CD14-positive monocyte (primary cell): ENCODE measurements around the gene PFKL. TPM values are rescaled to one million over a fixed set of nuclear protein-coding genes. Genes with fewer than 3 reads are reported as not detected.

Experiments used
- DNase-seq, 3 donors: peaks; one replicate each; pipeline ENCODE4 v3.0.0-alpha.2; 2011 to 2022
- H2AFZ ChIP-seq: 2 replicates; pipeline ENCODE4 v1.6.0; 2012; ENCODE audit warnings: mild to moderate bottlenecking, low read depth, low read length, inconsistent platforms; ENCODE audit not compliant: insufficient read depth, poor library complexity, severe bottlenecking
- H3K27ac ChIP-seq, 2 donors: 1 replicate in 1 of 2; 2 replicates in 1 of 2; pipeline ENCODE4 v1.5.1; 2012 to 2013; ENCODE audit warnings: low read length in 2 of 2, control low read depth in 1 of 2, inconsistent platforms in 1 of 2, low read depth in 1 of 2, mild to moderate bottlenecking in 1 of 2
- H3K27me3 ChIP-seq, 2 donors: one replicate each; pipeline versions ENCODE4 v1.6.0 to v1.6.1; 2011 to 2013; ENCODE audit warnings: low read length in 2 of 2; ENCODE audit not compliant: control insufficient read depth in 2 of 2, insufficient read depth in 2 of 2
- H3K36me3 ChIP-seq, 2 donors: replicated peaks in 1 of 2; 1 replicate in 1 of 2; 2 replicates in 1 of 2; pipeline versions ENCODE4 v1.5.1 to v1.6.1; 2012 to 2013; ENCODE audit warnings: low read length in 2 of 2, control low read depth in 1 of 2, inconsistent platforms in 1 of 2, mild to moderate bottlenecking in 1 of 2; ENCODE audit not compliant: insufficient read depth in 2 of 2, control insufficient read depth in 1 of 2
- H3K4me1 ChIP-seq, 2 donors: 1 replicate in 1 of 2; 2 replicates in 1 of 2; pipeline versions ENCODE4 v1.5.1 to v1.6.1; 2012 to 2013; ENCODE audit warnings: low read length in 2 of 2, control low read depth in 1 of 2, inconsistent platforms in 1 of 2, mild to moderate bottlenecking in 1 of 2, moderate library complexity in 1 of 2; ENCODE audit not compliant: insufficient read depth in 2 of 2, control insufficient read depth in 1 of 2
- H3K4me2 ChIP-seq: replicated peaks from 2 replicates; pipeline ENCODE3; 2012; ENCODE audit warnings: low read length, moderate library complexity, mild to moderate bottlenecking; ENCODE audit not compliant: poor library complexity, severe bottlenecking; ENCODE audit errors: extremely low read depth
- H3K4me3 ChIP-seq, 3 experiments: fragments of 200-600 bp in 1 of 3; sonication (generic) in 1 of 3; replicated peaks in 1 of 3; 1 replicate in 2 of 3; 2 replicates in 1 of 3; pipeline ENCODE4 v1.5.1; 2011 to 2013; ENCODE audit warnings: low read length in 3 of 3, mild to moderate bottlenecking in 3 of 3, control low read depth in 2 of 3, low read depth in 2 of 3, inconsistent platforms in 1 of 3, moderate library complexity in 1 of 3
- H3K79me2 ChIP-seq: 2 replicates; pipeline ENCODE4 v1.6.0; 2012; ENCODE audit warnings: mild to moderate bottlenecking, control low read depth, inconsistent platforms, low read length, moderate library complexity; ENCODE audit not compliant: insufficient read depth
- H3K9ac ChIP-seq: 2 replicates; pipeline ENCODE4 v1.6.0; 2017; ENCODE audit warnings: low read length, mild to moderate bottlenecking; ENCODE audit not compliant: insufficient read depth, poor library complexity, severe bottlenecking
- H3K9me3 ChIP-seq, 2 donors: replicated peaks in 1 of 2; 1 replicate in 1 of 2; 2 replicates in 1 of 2; pipeline versions ENCODE4 v1.5.1 to v1.6.1; 2012 to 2013; ENCODE audit warnings: low read length in 2 of 2, control low read depth in 1 of 2; ENCODE audit not compliant: control insufficient read depth in 1 of 2, insufficient read depth in 1 of 2
- H4K20me1 ChIP-seq: 2 replicates; pipeline ENCODE4 v1.6.0; 2012; ENCODE audit warnings: mild to moderate bottlenecking, low read length, control low read depth, moderate library complexity; ENCODE audit not compliant: insufficient read depth
- H3K27ac Mint-ChIP-seq, 7 donors: one replicate each; pipeline ENCODE4 v1.8.0; 2020; ENCODE audit warnings: mild to moderate bottlenecking in 7 of 7, mixed read lengths in 7 of 7, moderate library complexity in 6 of 7, inconsistent platforms in 2 of 7
- H3K27me3 Mint-ChIP-seq, 3 donors: one replicate each; pipeline ENCODE4 v1.8.0; 2021 to 2022; ENCODE audit warnings: low read depth in 3 of 3, mild to moderate bottlenecking in 3 of 3, mixed read lengths in 3 of 3, moderate library complexity in 3 of 3, inconsistent platforms in 1 of 3
- H3K36me3 Mint-ChIP-seq, 2 donors: one replicate each; pipeline ENCODE4 v1.8.0; 2020; ENCODE audit warnings: mixed read lengths in 2 of 2, inconsistent platforms in 1 of 2, mild to moderate bottlenecking in 1 of 2
- H3K4me1 Mint-ChIP-seq: one replicate; pipeline ENCODE4 v1.8.0; 2020; ENCODE audit warnings: mild to moderate bottlenecking, mixed read lengths
- H3K4me3 Mint-ChIP-seq, 2 donors: one replicate each; pipeline ENCODE4 v1.8.0; 2020; ENCODE audit warnings: mild to moderate bottlenecking in 2 of 2, mixed read lengths in 2 of 2, moderate library complexity in 1 of 2
- H3K9me3 Mint-ChIP-seq, 7 donors: one replicate each; pipeline ENCODE4 v1.8.0; 2020 to 2022; ENCODE audit warnings: mixed read lengths in 7 of 7, mild to moderate bottlenecking in 6 of 7, moderate library complexity in 6 of 7, inconsistent platforms in 2 of 7
- WGBS: methylation state at CpG from one replicate; pipeline ENCODE4 v1.1.5; 2013; ENCODE audit warnings: missing lambda C conversion rate; ENCODE audit not compliant: insufficient coverage; 5-methylcytosine and 5-hydroxymethylcytosine counted together
- intact Hi-C, 2 donors: fragments of 100-400 bp; cut with micrococcal nuclease; formaldehyde crosslinking; loops; one replicate each; pipeline versions ENCODE4 v1.15.0 to v1.15.1; 2023
- polyA plus RNA-seq, 3 donors: library from polyadenylated mRNA; depleted of rRNA in 1 of 3; unstranded in 2 of 3; stranded (reverse) in 1 of 3; fragments of 300-500 nt in 2 of 3; fragments of >200 nt in 1 of 3; fragmentation: Illumina TruSeq in 2 of 3; gene quantifications; 1 replicate in 2 of 3; 2 replicates in 1 of 3; pipeline ENCODE4 v1.2.3, GENCODE V29; 2012 to 2021
- TF ChIP-seq, protein P1 (sequence below): fragments of 200-600 bp; IDR thresholded peaks from one replicate; pipeline ENCODE4 v1.8.0; 2022; ENCODE audit warnings: antibody characterized with exemption, mild to moderate bottlenecking

The PFKL gene
- polyA plus RNA-seq, 3 donors = 105 to 133 (median 113) TPM

DNA sequence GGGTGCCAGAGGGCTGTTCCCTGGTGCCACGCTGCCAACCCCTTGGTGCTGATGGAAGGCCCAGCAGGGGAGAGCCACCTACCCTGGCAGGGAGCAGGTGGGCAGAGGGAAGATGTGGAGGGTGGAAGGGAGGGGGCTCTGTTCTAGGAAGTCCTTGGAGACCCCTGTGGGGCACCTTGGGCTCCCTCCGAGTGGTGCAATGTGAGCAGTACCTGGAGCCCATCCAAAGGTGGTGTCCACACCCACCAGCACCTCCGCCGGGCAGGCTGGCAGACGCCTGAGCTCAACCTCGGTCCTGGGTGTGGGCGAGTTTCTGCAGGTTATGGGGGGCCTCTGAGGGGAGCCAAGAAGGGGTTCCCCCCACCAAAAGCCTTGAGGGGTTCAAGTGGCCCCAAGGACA lies 26.8 kb upstream of the PFKL start:
- H3K27ac Mint-ChIP-seq = peak overlapping the region in 1 of 7 donors; percentile 54
- Histone ChIP-seq H3K27me3 (no peaks in the 10 kb centered on the region), H3K36me3 (no peaks in the 10 kb centered on the region), H3K79me2 (no peaks in the 10 kb centered on the region), H3K9ac (no peak overlapping the region), H3K4me2 (no peak overlapping the region), H3K4me3 (no peak overlapping the region), H2AFZ (no peak overlapping the region), H3K4me1 (no peaks in the 10 kb centered on the region), H3K9me3 (no peaks in the 10 kb centered on the region), H4K20me1 (no peaks in the 10 kb centered on the region), H3K27ac (no peak overlapping the region)
- peaks cover 2 to 8% (median 6%) of the 10 kb centered on the region in 3 donors for H3K27me3 Mint-ChIP-seq
- DNase-seq = no peak
- peaks cover 0 to 2% (median 0%) of the 10 kb centered on the region in 7 donors for H3K9me3 Mint-ChIP-seq
- H3K36me3 Mint-ChIP-seq = no peaks in the 10 kb centered on the region
- H3K4me3 Mint-ChIP-seq = no peak overlapping the region
- TF ChIP-seq, protein P1, sequence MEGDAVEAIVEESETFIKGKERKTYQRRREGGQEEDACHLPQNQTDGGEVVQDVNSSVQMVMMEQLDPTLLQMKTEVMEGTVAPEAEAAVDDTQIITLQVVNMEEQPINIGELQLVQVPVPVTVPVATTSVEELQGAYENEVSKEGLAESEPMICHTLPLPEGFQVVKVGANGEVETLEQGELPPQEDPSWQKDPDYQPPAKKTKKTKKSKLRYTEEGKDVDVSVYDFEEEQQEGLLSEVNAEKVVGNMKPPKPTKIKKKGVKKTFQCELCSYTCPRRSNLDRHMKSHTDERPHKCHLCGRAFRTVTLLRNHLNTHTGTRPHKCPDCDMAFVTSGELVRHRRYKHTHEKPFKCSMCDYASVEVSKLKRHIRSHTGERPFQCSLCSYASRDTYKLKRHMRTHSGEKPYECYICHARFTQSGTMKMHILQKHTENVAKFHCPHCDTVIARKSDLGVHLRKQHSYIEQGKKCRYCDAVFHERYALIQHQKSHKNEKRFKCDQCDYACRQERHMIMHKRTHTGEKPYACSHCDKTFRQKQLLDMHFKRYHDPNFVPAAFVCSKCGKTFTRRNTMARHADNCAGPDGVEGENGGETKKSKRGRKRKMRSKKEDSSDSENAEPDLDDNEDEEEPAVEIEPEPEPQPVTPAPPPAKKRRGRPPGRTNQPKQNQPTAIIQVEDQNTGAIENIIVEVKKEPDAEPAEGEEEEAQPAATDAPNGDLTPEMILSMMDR = no peak
- no peaks in the 10 kb centered on the region for H3K4me1 Mint-ChIP-seq
- WGBS = 100% methylated on average over 7 of the region's 7 CpGs
- intact Hi-C loops = no loop called here

- TF ChIP-seq, protein P1 = no peak
- H4K20me1 ChIP-seq = no peaks in the 10 kb centered on the region
- no peaks in the 10 kb centered on the region for H3K9me3 ChIP-seq
- DNase-seq = no peak
- H2AFZ ChIP-seq = no peak overlapping the region
- Mint-ChIP-seq H3K36me3 (no peaks in the 10 kb centered on the region), H3K27ac (no peak overlapping the region), H3K4me1 (no peaks in the 10 kb centered on the region), H3K9me3 (peaks cover 0 to 2% (median 0%) of the 10 kb centered on the region in 7 donors), H3K4me3 (no peak overlapping the region), H3K27me3 (peaks cover 2 to 10% (median 5%) of the 10 kb centered on the region in 3 donors)
- H3K4me3 ChIP-seq = no peak overlapping the region
- no peak overlapping the region for H3K4me2 ChIP-seq
- no peak overlapping the region for H3K27ac ChIP-seq
- WGBS = 77% methylated on average over 3 of the region's 5 CpGs
- H3K27me3 ChIP-seq = no peaks in the 10 kb centered on the region
- H3K36me3 ChIP-seq = no peaks in the 10 kb centered on the region
- no peaks in the 10 kb centered on the region for H3K79me2 ChIP-seq
- no peak overlapping the region for H3K9ac ChIP-seq
- intact Hi-C loops = no loop called here
- H3K4me1 ChIP-seq = no peaks in the 10 kb centered on the region
These were observed 24.8 kb upstream of the PFKL start for GRCh38 chr21:44275041-44275440.
